NCI-H187 treated with DMSO at 0.1 percent for 48 hours (cell line): ENCODE data around the gene NOL4.
"Not testable (repeated sequence)": the region's sequence is repeated elsewhere in the genome, so short reads cannot be mapped to it uniquely, and the experiment has no call there.

ENCODE experiments used
- DNase-seq: peaks from one replicate; lab custom pipeline; 2025; lab: John Stamatoyannopoulos, UW

NOL4 gene

DNA sequence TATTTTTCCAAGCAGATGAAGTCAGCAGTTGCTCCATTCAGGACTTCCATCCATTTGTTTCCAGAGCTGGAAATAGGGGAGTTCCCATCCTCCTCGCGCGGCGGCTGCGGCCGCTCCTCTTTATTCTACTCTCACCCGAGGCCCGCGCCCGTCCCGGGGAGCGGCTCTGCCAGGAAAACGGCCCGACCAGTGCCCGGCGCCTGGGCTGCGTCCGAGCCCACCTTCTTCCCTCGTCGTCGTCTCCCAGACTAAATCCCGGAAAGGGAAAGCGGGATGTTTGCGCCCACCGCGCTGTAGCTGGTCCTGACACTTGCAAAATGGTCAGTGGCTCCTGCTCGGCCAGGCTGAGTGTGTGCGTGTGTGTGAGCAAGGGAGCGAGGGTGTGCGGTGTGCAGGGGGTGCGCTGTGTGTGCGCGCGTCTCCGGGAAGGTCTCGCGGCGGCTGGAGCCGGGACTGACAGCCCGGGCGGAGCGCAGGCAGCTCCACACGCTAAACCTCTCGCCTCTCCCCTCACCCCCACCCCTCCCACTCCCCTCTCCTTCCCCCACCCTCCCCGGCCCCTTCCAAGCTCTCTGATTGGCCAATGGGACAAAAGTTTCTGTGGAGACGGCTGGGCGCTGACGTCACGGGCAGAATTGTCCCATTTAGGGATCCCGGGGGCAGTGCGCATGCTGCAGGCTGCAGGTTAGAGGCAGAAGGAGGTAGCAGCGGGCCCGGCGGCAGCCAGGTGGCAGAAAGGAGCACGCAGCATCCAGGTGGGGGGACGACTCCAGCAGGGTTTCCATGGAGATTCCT is at the start of gene NOL4:
TSS of gene NOL4 (minus strand) at position 491 of the 795 bp plus-strand sequence. CDS start 1,660 bp downstream, outside the sequence.
- peak; percentile 44 for DNase-seq

DNA sequence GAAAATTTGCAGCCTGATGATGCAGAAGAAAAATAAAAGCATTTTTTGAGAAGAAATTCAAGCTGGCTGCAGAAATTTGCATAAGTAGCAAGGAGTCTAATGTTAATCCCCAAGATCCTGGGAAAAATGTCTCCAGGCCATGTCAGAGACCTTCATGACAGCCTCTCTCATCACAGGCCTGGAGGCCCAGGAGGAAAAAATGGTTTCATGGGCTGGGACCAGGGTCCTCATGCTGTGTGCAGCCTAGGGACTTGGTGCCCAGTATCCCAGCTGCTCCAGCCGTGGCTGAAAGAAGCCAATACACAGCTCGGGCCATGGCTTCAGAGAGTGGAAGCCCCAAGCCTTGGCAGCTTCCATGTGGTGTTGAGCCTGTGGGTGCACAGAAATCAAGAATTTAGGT is 41.3 kb upstream of the NOL4 start:
- DNase-seq = not testable (repeated sequence)

- DNase-seq = no peak
Measured at GRCh38 chr18:34261865-34262780, 37.4 kb upstream of the NOL4 start.

DNA sequence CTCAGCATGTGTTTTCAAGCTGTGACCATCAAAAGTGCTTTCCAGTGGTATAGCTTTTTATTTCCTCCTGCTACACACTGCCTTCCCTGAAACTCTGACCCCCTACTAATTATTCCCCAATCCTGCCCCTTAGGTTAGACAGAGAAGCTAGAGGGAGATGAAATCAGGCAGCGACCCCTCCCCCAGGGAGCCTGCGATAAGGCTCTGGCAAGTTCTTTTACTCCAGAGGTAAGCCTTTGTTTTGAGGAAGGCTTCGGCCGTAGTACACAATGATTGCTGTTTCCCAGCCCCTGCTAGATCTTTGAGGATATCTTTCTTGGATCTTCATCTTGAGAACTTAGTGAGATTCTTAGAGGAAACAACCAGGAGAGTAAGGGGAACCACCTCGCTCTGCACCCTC is 33.5 kb upstream of the NOL4 start:
- no peak for DNase-seq

DNA sequence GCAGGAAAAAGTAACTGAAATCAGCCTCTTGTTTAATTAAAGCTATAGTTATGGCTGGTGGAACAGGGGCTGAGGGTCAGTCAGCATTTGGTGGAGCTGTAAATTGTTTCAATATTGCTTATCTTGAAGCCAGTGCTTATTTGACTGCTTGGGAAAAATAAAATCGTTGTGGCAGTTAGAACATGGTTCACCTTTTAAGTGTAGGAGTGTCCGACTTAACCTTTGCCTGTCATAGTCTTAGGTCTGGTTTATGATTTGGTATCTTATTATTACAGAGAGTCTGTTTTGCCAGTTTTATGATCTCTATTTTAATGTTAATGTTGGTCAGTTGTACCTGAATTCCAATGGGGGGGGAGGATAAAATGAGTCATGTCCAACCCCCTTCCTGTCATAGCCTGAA is 27.2 kb upstream of the NOL4 start:
- DNase-seq = no peak

GRCh38 chr18:34248727-34249126 is 24.0 kb upstream of the NOL4 start:
- no peak for DNase-seq

GRCh38 chr18:34242739-34243138 is 18.0 kb upstream of the NOL4 start:
- no peak for DNase-seq

GRCh38 chr18:34233781-34234388 is 9.2 kb upstream of the NOL4 start:
- DNase-seq = not testable (repeated sequence)

DNA sequence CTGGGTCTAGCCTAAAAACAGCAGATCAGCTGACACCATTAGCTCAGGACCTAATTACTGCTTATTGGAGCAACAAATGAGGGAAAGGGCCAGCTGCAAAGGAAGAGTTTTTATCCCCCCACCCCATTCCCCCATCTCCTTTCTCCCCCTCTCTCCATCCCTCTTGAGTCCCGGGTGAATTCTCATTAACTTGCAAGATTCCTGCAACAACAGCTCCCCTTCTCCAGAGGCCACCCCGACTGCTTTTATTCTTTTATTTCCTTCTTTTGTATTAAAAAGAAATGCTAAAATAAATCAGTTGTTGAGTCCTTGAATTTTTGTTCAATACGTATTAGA is 473 bp upstream of the NOL4 start:
- DNase-seq = no peak

GRCh38 chr18:34223893-34224422 is 755 bp downstream of the NOL4 start:
- DNase-seq = no peak

GRCh38 chr18:34223164-34223892 is 1.4 kb downstream of the NOL4 start:
- DNase-seq = no peak

GRCh38 chr18:34222307-34223163 is 2.2 kb downstream of the NOL4 start:
- DNase-seq = no peak

DNA sequence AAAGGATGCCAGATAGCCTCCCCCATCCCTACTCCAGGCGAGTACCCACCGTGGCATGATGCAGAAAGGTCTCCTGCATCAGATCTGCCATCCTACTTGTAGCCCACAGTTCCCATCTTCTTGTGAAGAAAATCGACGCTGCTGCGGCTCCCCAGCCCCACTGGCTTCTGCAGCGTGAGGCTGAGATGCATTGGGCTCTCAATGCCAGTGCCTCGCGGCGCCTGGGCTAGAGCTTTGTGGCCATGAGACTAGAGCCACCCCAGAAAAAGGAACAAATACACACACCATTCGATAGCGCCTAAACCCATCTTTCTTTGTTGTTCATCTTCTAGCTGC is 2.8 kb downstream of the NOL4 start:
- no peak for DNase-seq

- no peak for DNase-seq
Measured at GRCh38 chr18:34220081-34220815, 4.5 kb downstream of the NOL4 start.

DNA sequence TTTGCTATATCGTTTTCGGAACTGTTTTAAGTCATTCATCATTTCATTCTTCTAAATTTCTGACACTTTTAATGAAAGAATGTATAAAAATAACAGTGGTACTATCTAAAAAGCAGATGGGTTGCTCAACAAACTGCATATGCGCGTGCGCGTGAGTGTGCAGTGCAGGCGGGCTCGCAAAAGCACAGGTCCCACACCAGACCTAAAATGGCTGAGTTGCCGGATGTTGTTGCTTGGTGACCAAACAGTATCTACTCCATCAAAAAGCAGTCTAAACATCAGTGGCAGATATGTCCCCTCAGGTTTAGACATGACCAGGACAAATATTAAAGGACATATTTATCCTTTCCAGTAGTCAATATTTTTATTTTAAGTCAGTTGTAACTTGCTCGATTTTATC is 5.1 kb downstream of the NOL4 start:
- no peak for DNase-seq

- no peak for DNase-seq
Measured at GRCh38 chr18:34212511-34212910, 12.2 kb downstream of the NOL4 start.

- DNase-seq = no peak
Measured at GRCh38 chr18:34207344-34207851, 17.3 kb downstream of the NOL4 start.

- DNase-seq = no peak
Measured at GRCh38 chr18:34203866-34204265, 20.8 kb downstream of the NOL4 start.

DNA sequence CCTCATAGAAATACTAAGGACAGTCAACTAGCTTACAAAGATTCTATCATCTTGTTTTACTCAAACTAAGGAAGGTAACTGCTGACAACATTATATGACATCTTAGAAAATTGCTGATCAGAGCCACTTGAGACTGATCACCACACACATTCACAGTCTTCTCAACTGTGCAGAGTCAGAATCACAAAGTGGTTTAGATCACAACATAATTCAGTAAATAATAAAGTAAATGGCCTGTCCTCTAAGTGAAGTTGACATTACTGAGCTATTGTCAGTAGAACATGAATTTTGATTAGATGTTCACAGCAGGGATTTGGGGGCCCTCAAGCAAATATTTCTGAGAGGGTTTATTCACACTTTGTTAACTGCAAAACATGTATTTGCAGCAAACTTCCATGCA is 28.5 kb downstream of the NOL4 start:
- no peak for DNase-seq

DNA sequence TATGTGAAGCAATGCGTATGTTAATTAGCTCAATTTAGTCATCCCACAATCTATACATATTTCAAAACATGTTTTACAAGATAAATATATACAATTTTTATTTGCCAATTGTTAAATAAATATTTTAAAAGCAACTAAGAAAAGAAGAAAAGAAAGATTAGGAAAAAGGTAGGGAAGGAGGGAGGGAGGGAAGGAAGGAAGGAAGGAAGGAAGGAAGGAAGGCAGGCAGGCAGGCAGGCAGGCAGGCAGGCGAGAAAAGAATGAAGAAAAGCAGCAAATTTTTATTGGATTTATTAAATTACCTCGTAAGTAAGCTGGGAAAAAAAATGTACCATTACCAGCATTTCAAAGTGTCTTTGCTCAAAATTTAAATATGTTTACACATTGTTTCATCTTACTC is 30.5 kb downstream of the NOL4 start:
- no peak for DNase-seq
